Neural cell (in vitro differentiated cells): ENCODE data around the gene CERS1.

Experiments
- EP300 ChIP-seq: fragments of 450-650 bp; conservative IDR thresholded peaks from 2 replicates; pipeline ENCODE4 v1.6.1; 2014; ENCODE audit warnings: antibody characterized with exemption, mild to moderate bottlenecking, moderate library complexity; ENCODE audit not compliant: poor library complexity, severe bottlenecking
- EZH2 ChIP-seq: fragments of 200-600, 300-800 bp; shearing (Covaris generic), sonication (generic); IDR thresholded peaks from 2 replicates; pipeline ENCODE4 v1.6.1; 2014; ENCODE audit warnings: antibody characterized with exemption, low read length, borderline replicate concordance, mild to moderate bottlenecking; ENCODE audit not compliant: insufficient read depth, poor library complexity, severe bottlenecking
- MXI1 ChIP-seq: fragments of 450-650 bp; conservative IDR thresholded peaks from 2 replicates; pipeline ENCODE4 v1.6.1; 2014; ENCODE audit warnings: antibody characterized with exemption, mild to moderate bottlenecking; ENCODE audit not compliant: poor library complexity, severe bottlenecking
- POLR2AphosphoS5 ChIP-seq: IDR thresholded peaks from 2 replicates; pipeline ENCODE4 v1.6.1; 2012
- RAD21 ChIP-seq: fragments of 450-650 bp; conservative IDR thresholded peaks from 2 replicates; pipeline ENCODE4 v1.6.1; 2014; ENCODE audit warnings: antibody characterized with exemption, mild to moderate bottlenecking, moderate library complexity
- TF ChIP-seq, protein P1 (sequence below): fragments of 450-650 bp; IDR thresholded peaks from 2 replicates; pipeline ENCODE4 v1.5.1; 2014; ENCODE audit warnings: antibody characterized with exemption, mild to moderate bottlenecking, moderate library complexity; ENCODE audit not compliant: poor library complexity, severe bottlenecking
- TF ChIP-seq, protein P2 (sequence below): IDR thresholded peaks from 2 replicates; pipeline ENCODE4 v1.6.1; 2012; ENCODE audit warnings: borderline replicate concordance

DNA sequence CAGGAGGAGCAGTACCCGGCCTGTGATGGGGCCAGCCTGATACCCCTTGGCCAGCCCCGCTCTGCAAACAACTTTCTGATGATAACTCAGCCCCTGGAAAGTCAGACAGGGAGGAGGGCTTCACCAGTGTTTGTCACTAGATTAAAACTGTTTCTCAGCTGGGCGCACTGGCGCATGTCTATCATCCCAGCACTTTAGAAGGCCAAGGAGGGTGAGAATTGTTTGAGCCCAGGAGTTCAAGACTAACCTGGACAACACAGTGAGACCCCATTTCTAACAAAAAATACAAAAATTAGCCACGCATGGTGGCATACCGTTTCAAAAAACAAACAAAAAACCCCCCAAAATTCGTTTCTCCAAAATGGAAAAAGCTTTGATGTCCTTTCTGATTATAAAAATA lies 5.5 kb upstream of the CERS1 start:
- TF ChIP-seq, protein P1, sequence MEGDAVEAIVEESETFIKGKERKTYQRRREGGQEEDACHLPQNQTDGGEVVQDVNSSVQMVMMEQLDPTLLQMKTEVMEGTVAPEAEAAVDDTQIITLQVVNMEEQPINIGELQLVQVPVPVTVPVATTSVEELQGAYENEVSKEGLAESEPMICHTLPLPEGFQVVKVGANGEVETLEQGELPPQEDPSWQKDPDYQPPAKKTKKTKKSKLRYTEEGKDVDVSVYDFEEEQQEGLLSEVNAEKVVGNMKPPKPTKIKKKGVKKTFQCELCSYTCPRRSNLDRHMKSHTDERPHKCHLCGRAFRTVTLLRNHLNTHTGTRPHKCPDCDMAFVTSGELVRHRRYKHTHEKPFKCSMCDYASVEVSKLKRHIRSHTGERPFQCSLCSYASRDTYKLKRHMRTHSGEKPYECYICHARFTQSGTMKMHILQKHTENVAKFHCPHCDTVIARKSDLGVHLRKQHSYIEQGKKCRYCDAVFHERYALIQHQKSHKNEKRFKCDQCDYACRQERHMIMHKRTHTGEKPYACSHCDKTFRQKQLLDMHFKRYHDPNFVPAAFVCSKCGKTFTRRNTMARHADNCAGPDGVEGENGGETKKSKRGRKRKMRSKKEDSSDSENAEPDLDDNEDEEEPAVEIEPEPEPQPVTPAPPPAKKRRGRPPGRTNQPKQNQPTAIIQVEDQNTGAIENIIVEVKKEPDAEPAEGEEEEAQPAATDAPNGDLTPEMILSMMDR, result no peak
- no peak for TF ChIP-seq POLR2AphosphoS5
- TF ChIP-seq MXI1, result no peak
- no peak for TF ChIP-seq EP300
- TF ChIP-seq, protein P2, sequence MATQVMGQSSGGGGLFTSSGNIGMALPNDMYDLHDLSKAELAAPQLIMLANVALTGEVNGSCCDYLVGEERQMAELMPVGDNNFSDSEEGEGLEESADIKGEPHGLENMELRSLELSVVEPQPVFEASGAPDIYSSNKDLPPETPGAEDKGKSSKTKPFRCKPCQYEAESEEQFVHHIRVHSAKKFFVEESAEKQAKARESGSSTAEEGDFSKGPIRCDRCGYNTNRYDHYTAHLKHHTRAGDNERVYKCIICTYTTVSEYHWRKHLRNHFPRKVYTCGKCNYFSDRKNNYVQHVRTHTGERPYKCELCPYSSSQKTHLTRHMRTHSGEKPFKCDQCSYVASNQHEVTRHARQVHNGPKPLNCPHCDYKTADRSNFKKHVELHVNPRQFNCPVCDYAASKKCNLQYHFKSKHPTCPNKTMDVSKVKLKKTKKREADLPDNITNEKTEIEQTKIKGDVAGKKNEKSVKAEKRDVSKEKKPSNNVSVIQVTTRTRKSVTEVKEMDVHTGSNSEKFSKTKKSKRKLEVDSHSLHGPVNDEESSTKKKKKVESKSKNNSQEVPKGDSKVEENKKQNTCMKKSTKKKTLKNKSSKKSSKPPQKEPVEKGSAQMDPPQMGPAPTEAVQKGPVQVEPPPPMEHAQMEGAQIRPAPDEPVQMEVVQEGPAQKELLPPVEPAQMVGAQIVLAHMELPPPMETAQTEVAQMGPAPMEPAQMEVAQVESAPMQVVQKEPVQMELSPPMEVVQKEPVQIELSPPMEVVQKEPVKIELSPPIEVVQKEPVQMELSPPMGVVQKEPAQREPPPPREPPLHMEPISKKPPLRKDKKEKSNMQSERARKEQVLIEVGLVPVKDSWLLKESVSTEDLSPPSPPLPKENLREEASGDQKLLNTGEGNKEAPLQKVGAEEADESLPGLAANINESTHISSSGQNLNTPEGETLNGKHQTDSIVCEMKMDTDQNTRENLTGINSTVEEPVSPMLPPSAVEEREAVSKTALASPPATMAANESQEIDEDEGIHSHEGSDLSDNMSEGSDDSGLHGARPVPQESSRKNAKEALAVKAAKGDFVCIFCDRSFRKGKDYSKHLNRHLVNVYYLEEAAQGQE, result no peak
- no peak for TF ChIP-seq EZH2
- TF ChIP-seq RAD21, result no peak
